ENCODE data around the gene PTPRN2. TPM values are rescaled to one million over a fixed set of nuclear protein-coding genes. Genes with fewer than 3 reads are reported as not detected.

Gene PTPRN2
- total and polyA plus RNA-seq, 2 experiments from 2014 or later = 0.28 TPM; not detected in 1

- Histone ChIP-seq H3K27ac (no peak overlapping the region), H3K27me3 (no peaks in the 10 kb centered on the region), H3K4me1 (ENCODE audit: low read depth) (no peaks in the 10 kb centered on the region), H3K36me3 (no peaks in the 10 kb centered on the region), H3K9me3 (ENCODE audit: low read depth) (peaks cover 2% of the 10 kb centered on the region), H3K4me3 (no peak overlapping the region)
- no peak for DNase-seq (ENCODE audit: low read depth in 1 of 2, low spot score in 1 of 2)
- TF ChIP-seq CTCF (IDR thresholded peaks at IDR 0.05; ENCODE audit: low read depth, low read length) = no peak
These were observed 659.3 kb downstream of the PTPRN2 start for GRCh38 chr7:157928171-157928794.

GRCh38 chr7:157927313-157927925 is 660.2 kb downstream of the PTPRN2 start:
- H3K9me3 ChIP-seq (ENCODE audit: low read depth) = peaks cover 2% of the 10 kb centered on the region
- H3K27me3 ChIP-seq = no peaks in the 10 kb centered on the region
- no peak for DNase-seq (ENCODE audit: low read depth in 1 of 2, low spot score in 1 of 2)
- no peak for TF ChIP-seq CTCF (IDR thresholded peaks at IDR 0.05; ENCODE audit: low read depth, low read length)
- no peak overlapping the region for H3K4me3 ChIP-seq
- no peaks in the 10 kb centered on the region for H3K36me3 ChIP-seq
- no peak overlapping the region for H3K27ac ChIP-seq
- no peaks in the 10 kb centered on the region for H3K4me1 ChIP-seq (ENCODE audit: low read depth)

- Histone ChIP-seq H3K36me3 (no peaks in the 10 kb centered on the region), H3K27ac (no peak overlapping the region), H3K9me3 (ENCODE audit: low read depth) (peaks cover 2% of the 10 kb centered on the region), H3K4me1 (ENCODE audit: low read depth) (no peaks in the 10 kb centered on the region), H3K4me3 (no peak overlapping the region), H3K27me3 (no peaks in the 10 kb centered on the region)
- no peak for TF ChIP-seq CTCF (IDR thresholded peaks at IDR 0.05; ENCODE audit: low read depth, low read length)
- no peak for DNase-seq (ENCODE audit: low read depth in 1 of 2, low spot score in 1 of 2)
These were observed 661.0 kb downstream of the PTPRN2 start for GRCh38 chr7:157926521-157927150.

GRCh38 chr7:157926107-157926506 is 661.5 kb downstream of the PTPRN2 start:
- Histone ChIP-seq H3K4me3 (no peak overlapping the region), H3K27ac (no peak overlapping the region), H3K36me3 (no peaks in the 10 kb centered on the region), H3K27me3 (no peaks in the 10 kb centered on the region), H3K9me3 (ENCODE audit: low read depth) (peaks cover 2% of the 10 kb centered on the region), H3K4me1 (ENCODE audit: low read depth) (no peaks in the 10 kb centered on the region)
- TF ChIP-seq CTCF (IDR thresholded peaks at IDR 0.05; ENCODE audit: low read depth, low read length) = no peak
- DNase-seq (ENCODE audit: low read depth in 1 of 2, low spot score in 1 of 2) = no peak

GRCh38 chr7:157925383-157925875 is 662.2 kb downstream of the PTPRN2 start:
- H3K4me3 ChIP-seq = no peak overlapping the region

More at GRCh38 chr7:157925383-157925875, 662.2 kb downstream of the PTPRN2 start:
- no peak for TF ChIP-seq CTCF (IDR thresholded peaks at IDR 0.05; ENCODE audit: low read depth, low read length)
- Histone ChIP-seq H3K27ac (no peak overlapping the region), H3K4me1 (ENCODE audit: low read depth) (no peaks in the 10 kb centered on the region), H3K9me3 (ENCODE audit: low read depth) (peaks cover 2% of the 10 kb centered on the region), H3K36me3 (no peaks in the 10 kb centered on the region), H3K27me3 (no peaks in the 10 kb centered on the region)
- no peak for DNase-seq (ENCODE audit: low read depth in 1 of 2, low spot score in 1 of 2)

Data from cardiac muscle cell (in vitro differentiated cells and primary cell).